Posterior vena cava (tissue), 2 donors: ENCODE data around the gene NOXRED1. TPM values are rescaled to one million over a fixed set of nuclear protein-coding genes. Genes with fewer than 3 reads are reported as not detected.

Experiments used
- DNase-seq: peaks from one replicate; pipeline ENCODE4 v3.0.0-alpha.2; 2020; ENCODE audit warnings: low spot score
- intact Hi-C, 2 donors: fragments of 100-400 bp; cut with DNase I; formaldehyde crosslinking; loops; one replicate each; pipeline versions ENCODE4 v1.14.1 to v1.14.2; 2022 to 2023
- total RNA-seq, 2 donors: library from RNA; stranded (reverse); fragmentation: NEBNext Ultra II Directional; extraction: Animal tissue kit (Norgen Biotek cat#: 25700); gene quantifications; one replicate each; pipeline ENCODE4 v1.2.1, GENCODE V29; 2021
- donor health status: DM: yes; HTN: yes; CAD: no.
- donor health status: DM: yes; HTN: yes; CAD: no.

Gene NOXRED1
- total RNA-seq, 2 donors from 2014 or later: 0.23 to 0.52 TPM

- no peak for DNase-seq
- intact Hi-C loops: no loop called here
Observed at GRCh38 chr14:77355811-77356210, 67.5 kb downstream of the NOXRED1 start.

DNA sequence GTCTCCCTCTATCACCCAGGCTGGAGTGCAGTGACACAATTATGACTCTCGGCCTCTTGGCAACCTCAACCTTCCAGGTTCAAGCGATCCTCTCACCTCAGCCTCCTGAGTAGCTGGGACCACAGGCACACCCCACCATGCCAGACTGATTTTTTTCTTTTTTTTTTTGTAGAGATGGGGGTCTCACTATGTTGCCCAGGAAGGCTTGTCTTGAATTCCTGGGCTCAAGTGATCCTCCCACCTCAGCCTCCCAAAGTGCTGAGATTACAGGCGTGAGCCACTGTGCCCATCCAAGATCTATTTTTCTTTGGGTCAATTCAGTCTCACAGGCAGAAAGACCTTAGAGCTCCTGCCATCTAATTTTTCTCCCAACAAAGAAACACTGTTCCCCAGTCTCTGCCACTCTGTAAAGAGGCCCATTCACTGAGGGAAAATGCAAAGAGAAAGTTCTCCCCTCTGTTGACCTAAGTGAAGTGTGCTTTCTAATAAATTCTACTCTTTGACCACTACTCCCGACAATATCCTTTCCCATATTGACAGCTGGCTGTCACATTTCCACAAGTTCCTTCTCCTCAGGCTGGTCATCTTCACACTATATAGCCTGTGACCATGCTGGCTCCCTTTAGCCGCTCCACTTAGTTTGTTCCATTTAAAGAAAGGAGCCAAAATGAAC is 69.7 kb downstream of the NOXRED1 start:
- no peak for DNase-seq
- intact Hi-C loops: no loop called here

DNA sequence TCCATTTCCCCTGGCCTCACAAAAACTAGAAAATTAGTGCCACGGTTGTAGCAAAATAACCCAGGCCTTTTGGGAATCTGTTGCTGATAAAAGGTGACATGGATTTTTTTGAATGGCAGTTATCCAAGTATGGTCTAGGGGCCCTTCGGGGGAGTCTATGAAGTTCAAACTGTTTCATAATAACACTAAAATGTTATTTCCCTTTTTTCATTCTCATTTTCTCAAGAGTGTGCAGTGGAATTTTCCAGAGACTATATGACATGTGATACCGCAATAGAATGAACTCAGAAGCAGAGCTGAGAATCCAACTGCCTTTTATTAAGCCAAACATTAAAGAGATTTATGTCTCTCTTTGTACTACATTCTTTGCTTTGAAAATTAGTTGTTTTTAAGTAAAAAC is 75.6 kb downstream of the NOXRED1 start:
- intact Hi-C loops: no loop called here
- no peak for DNase-seq

DNA sequence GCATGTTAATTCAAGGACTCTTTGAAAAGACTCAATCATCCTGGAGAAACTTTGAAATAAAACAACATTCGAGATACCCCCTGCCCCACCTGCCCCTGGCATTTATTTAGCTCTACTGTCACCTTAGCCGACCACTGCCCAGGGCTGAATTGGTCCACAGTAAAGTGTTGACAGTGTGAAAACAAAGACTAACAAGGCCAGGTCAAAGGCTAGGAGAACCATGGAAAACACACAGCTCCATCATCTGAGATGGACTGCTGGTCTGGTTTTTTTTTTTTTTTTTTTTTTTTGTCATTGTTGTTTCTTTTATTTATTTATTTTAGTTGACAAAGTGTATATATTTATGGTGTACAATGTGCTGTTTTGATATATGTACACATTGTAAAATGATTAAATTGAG is 76.8 kb downstream of the NOXRED1 start:
- no peak for DNase-seq
- intact Hi-C loops: no loop called here

DNA sequence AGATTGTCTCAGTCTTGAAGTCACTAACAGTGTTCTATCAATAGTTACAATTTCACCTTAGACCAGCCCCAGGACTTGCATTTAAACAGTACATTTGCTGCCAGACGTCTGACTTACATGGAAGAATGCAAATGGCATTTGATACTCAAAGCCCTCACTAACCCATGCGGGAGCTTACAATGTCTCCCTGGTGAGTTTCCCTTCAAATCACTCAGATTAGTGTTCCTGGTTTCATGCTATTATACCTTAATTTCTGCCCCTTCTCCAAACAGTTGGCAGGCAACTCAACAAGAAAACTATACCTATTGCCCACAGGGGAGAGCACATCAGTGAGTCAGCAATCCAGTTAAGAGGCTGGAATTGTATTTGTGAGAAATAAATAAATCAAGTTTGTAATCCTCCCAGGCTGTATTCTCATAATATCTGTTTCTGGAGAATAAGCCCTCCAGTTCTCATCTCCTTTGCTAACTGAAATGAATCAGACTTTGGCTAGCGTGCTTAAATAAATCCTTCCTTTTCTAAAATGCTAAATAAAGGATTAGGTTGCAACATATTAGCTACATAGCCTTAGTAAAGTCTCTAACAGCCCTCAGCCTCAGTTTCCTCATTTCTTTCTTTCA is 78.8 kb downstream of the NOXRED1 start:
- intact Hi-C loops: no loop called here
- no peak for DNase-seq

Other genes with a start within 250 kb of the NOXRED1 start
- not detected for gene TMEM63C, start 241.7 kb downstream of the NOXRED1 start, total RNA-seq
- gene NGB, start 152.3 kb downstream of the NOXRED1 start, total RNA-seq: not detected
- gene POMT2, start 102.6 kb downstream of the NOXRED1 start, total RNA-seq: 10 to 100 TPM; 20.5 TPM
- gene GSTZ1, start 102.5 kb downstream of the NOXRED1 start, total RNA-seq: 1 to 10 TPM; 4.7 to 9.3 TPM
- gene TMED8, start 46.4 kb downstream of the NOXRED1 start, total RNA-seq: 10 to 100 TPM; 11.2 to 13.3 TPM
- gene SAMD15, start 46.1 kb downstream of the NOXRED1 start, total RNA-seq: under 1 TPM; 0.60 to 0.62 TPM
- 10 to 100 TPM; 11.9 to 15.7 TPM for gene VIPAS39, start 34.1 kb upstream of the NOXRED1 start, total RNA-seq
- gene AHSA1, start 34.6 kb upstream of the NOXRED1 start, total RNA-seq: 10 to 100 TPM; 78.3 to 85.3 TPM
- under 1 TPM in 1 of 2 donors, not detected in 1; 0.60 TPM for gene ISM2, start 75.3 kb upstream of the NOXRED1 start, total RNA-seq
- 10 to 100 TPM; 27.3 to 29.9 TPM for gene SPTLC2, start 193.1 kb upstream of the NOXRED1 start, total RNA-seq